ENCODE results near the gene NRG3.

NRG3 gene

GRCh38 chr10:82289945-82290344 is 415.0 kb downstream of the NRG3 start:
- Histone ChIP-seq H3K9me3 (ENCODE audit: control insufficient read depth, low read depth, low read length) (no peaks in the 10 kb centered on the region), H3K36me3 (ENCODE audit: control insufficient read depth, low read depth, low read length) (no peaks in the 10 kb centered on the region), H3K9ac (ENCODE audit: low read length) (no peak overlapping the region), H3K4me3 (ENCODE audit: low read length) (no peak overlapping the region), H3K4me1 (ENCODE audit: control insufficient read depth, low read depth, low read length) (no peaks in the 10 kb centered on the region), H3K27me3 (ENCODE audit: control insufficient read depth, insufficient read depth, low read length) (no peaks in the 10 kb centered on the region), H3K27ac (ENCODE audit: low read length) (no peak overlapping the region)

- Histone ChIP-seq H3K9me3 (ENCODE audit: control insufficient read depth, low read depth, low read length) (no peaks in the 10 kb centered on the region), H3K27me3 (ENCODE audit: control insufficient read depth, insufficient read depth, low read length) (no peaks in the 10 kb centered on the region), H3K36me3 (ENCODE audit: control insufficient read depth, low read depth, low read length) (no peaks in the 10 kb centered on the region), H3K4me1 (ENCODE audit: control insufficient read depth, low read depth, low read length) (no peaks in the 10 kb centered on the region), H3K4me3 (ENCODE audit: low read length) (no peak overlapping the region), H3K27ac (ENCODE audit: low read length) (no peak overlapping the region), H3K9ac (ENCODE audit: low read length) (no peak overlapping the region)
Observed at GRCh38 chr10:82294874-82295378, 419.9 kb downstream of the NRG3 start.

GRCh38 chr10:82308641-82309040 is 433.6 kb downstream of the NRG3 start:
- no peaks in the 10 kb centered on the region for H3K9me3 ChIP-seq (ENCODE audit: control insufficient read depth, low read depth, low read length)
- H3K4me1 ChIP-seq (ENCODE audit: control insufficient read depth, low read depth, low read length): no peaks in the 10 kb centered on the region
- H3K27me3 ChIP-seq (ENCODE audit: control insufficient read depth, insufficient read depth, low read length): no peaks in the 10 kb centered on the region
- H3K27ac ChIP-seq (ENCODE audit: low read length): no peak overlapping the region
- H3K36me3 ChIP-seq (ENCODE audit: control insufficient read depth, low read depth, low read length): no peaks in the 10 kb centered on the region
- H3K4me3 ChIP-seq (ENCODE audit: low read length): no peak overlapping the region
- no peak overlapping the region for H3K9ac ChIP-seq (ENCODE audit: low read length)

- Histone ChIP-seq H3K36me3 (ENCODE audit: control insufficient read depth, low read depth, low read length) (no peaks in the 10 kb centered on the region), H3K9me3 (ENCODE audit: control insufficient read depth, low read depth, low read length) (no peaks in the 10 kb centered on the region), H3K27me3 (ENCODE audit: control insufficient read depth, insufficient read depth, low read length) (no peaks in the 10 kb centered on the region), H3K27ac (ENCODE audit: low read length) (no peak overlapping the region), H3K9ac (ENCODE audit: low read length) (no peak overlapping the region), H3K4me3 (ENCODE audit: low read length) (no peak overlapping the region), H3K4me1 (ENCODE audit: control insufficient read depth, low read depth, low read length) (no peaks in the 10 kb centered on the region)
Observed at GRCh38 chr10:82310839-82311238, 435.8 kb downstream of the NRG3 start.

- no peaks in the 10 kb centered on the region for H3K27me3 ChIP-seq (ENCODE audit: control insufficient read depth, insufficient read depth, low read length)
- H3K4me1 ChIP-seq (ENCODE audit: control insufficient read depth, low read depth, low read length): no peaks in the 10 kb centered on the region
- no peaks in the 10 kb centered on the region for H3K36me3 ChIP-seq (ENCODE audit: control insufficient read depth, low read depth, low read length)
- no peak overlapping the region for H3K27ac ChIP-seq (ENCODE audit: low read length)
- no peak overlapping the region for H3K9ac ChIP-seq (ENCODE audit: low read length)
- no peaks in the 10 kb centered on the region for H3K9me3 ChIP-seq (ENCODE audit: control insufficient read depth, low read depth, low read length)
- H3K4me3 ChIP-seq (ENCODE audit: low read length): no peak overlapping the region
Observed at GRCh38 chr10:82313401-82313800, 438.4 kb downstream of the NRG3 start.

GRCh38 chr10:82318534-82318933 is 443.5 kb downstream of the NRG3 start:
- H3K9ac ChIP-seq (ENCODE audit: low read length): no peak overlapping the region
- H3K9me3 ChIP-seq (ENCODE audit: control insufficient read depth, low read depth, low read length): no peaks in the 10 kb centered on the region
- no peak overlapping the region for H3K27ac ChIP-seq (ENCODE audit: low read length)
- H3K27me3 ChIP-seq (ENCODE audit: control insufficient read depth, insufficient read depth, low read length): no peaks in the 10 kb centered on the region
- peaks cover 4% of the 10 kb centered on the region for H3K4me1 ChIP-seq (ENCODE audit: control insufficient read depth, low read depth, low read length)
- no peaks in the 10 kb centered on the region for H3K36me3 ChIP-seq (ENCODE audit: control insufficient read depth, low read depth, low read length)
- H3K4me3 ChIP-seq (ENCODE audit: low read length): no peak overlapping the region

DNA sequence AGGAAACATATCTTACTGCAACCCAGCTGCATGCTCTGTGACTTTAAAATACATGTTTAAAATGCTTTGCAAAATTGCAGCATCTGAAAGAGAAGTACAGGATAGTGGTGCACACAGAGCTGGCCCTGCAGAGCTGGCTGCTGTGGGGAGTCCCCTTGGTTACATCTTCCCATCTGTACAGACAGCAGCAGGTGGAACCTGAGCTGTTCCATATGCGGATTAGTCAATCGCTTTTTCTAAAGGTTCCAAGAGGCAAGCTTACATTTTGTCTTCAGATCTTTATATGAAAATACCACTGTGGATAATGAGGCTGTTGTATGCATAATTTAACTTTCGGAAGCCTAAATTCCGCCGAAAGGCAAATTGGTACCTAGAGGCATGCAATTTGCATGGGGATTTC is 444.1 kb downstream of the NRG3 start:
- Histone ChIP-seq H3K36me3 (ENCODE audit: control insufficient read depth, low read depth, low read length) (no peaks in the 10 kb centered on the region), H3K27ac (ENCODE audit: low read length) (no peak overlapping the region), H3K9me3 (ENCODE audit: control insufficient read depth, low read depth, low read length) (no peaks in the 10 kb centered on the region), H3K4me3 (ENCODE audit: low read length) (no peak overlapping the region), H3K9ac (ENCODE audit: low read length) (no peak overlapping the region), H3K4me1 (ENCODE audit: control insufficient read depth, low read depth, low read length) (peaks cover 4% of the 10 kb centered on the region), H3K27me3 (ENCODE audit: control insufficient read depth, insufficient read depth, low read length) (no peaks in the 10 kb centered on the region)

- Histone ChIP-seq H3K4me3 (ENCODE audit: low read length) (no peak overlapping the region), H3K4me1 (ENCODE audit: control insufficient read depth, low read depth, low read length) (peaks cover 4% of the 10 kb centered on the region), H3K9ac (ENCODE audit: low read length) (no peak overlapping the region), H3K9me3 (ENCODE audit: control insufficient read depth, low read depth, low read length) (no peaks in the 10 kb centered on the region), H3K27ac (ENCODE audit: low read length) (no peak overlapping the region), H3K27me3 (ENCODE audit: control insufficient read depth, insufficient read depth, low read length) (no peaks in the 10 kb centered on the region), H3K36me3 (ENCODE audit: control insufficient read depth, low read depth, low read length) (no peaks in the 10 kb centered on the region)
Observed at GRCh38 chr10:82319562-82319961, 444.6 kb downstream of the NRG3 start.

DNA sequence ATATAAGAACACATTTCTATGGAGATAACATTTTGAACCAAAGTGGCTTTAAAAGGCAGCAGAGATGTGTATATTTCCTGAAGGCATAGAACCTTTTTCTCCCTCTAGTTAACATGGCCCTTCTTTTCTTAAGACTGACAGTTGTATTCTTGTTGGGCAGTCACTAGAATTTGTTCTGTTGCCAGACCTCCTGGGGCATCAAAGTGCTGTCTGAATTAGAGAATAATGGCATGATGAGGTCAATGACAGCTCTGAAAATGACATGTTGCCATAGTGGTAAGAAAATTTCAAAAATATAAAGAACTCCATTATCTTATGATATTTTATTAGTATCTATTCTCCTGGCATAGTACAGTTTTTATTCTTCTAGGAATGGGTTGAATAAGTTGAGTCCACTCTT is 446.7 kb downstream of the NRG3 start:
- H3K9me3 ChIP-seq (ENCODE audit: control insufficient read depth, low read depth, low read length): no peaks in the 10 kb centered on the region
- no peaks in the 10 kb centered on the region for H3K27me3 ChIP-seq (ENCODE audit: control insufficient read depth, insufficient read depth, low read length)
- no peak overlapping the region for H3K27ac ChIP-seq (ENCODE audit: low read length)
- H3K9ac ChIP-seq (ENCODE audit: low read length): no peak overlapping the region
- H3K4me1 ChIP-seq (ENCODE audit: control insufficient read depth, low read depth, low read length): peaks cover 4% of the 10 kb centered on the region
- H3K4me3 ChIP-seq (ENCODE audit: low read length): no peak overlapping the region
- H3K36me3 ChIP-seq (ENCODE audit: control insufficient read depth, low read depth, low read length): no peaks in the 10 kb centered on the region

DNA sequence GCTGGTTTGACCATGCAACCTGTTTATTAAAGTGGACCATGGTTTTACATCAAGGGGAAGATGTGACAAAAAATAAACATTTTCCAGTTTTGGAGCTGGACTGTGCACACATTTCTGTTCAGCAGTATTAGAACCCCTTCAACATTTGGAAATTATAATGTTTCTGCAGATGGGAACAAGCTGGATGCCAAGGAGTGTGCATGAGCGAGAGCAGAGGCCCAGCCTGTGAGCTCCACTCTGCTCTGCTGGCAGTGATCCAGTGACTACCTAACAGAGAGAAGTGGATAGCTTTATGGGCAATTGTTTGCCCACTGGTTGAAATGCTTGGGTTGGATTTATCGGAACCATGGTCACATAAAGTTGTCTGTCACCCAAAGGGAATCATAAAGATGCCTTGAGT is 456.7 kb downstream of the NRG3 start:
- H3K36me3 ChIP-seq (ENCODE audit: control insufficient read depth, low read depth, low read length): no peaks in the 10 kb centered on the region
- no peaks in the 10 kb centered on the region for H3K9me3 ChIP-seq (ENCODE audit: control insufficient read depth, low read depth, low read length)
- H3K27ac ChIP-seq (ENCODE audit: low read length): no peak overlapping the region
- H3K4me1 ChIP-seq (ENCODE audit: control insufficient read depth, low read depth, low read length): no peaks in the 10 kb centered on the region
- H3K4me3 ChIP-seq (ENCODE audit: low read length): no peak overlapping the region
- H3K9ac ChIP-seq (ENCODE audit: low read length): no peak overlapping the region
- H3K27me3 ChIP-seq (ENCODE audit: control insufficient read depth, insufficient read depth, low read length): no peaks in the 10 kb centered on the region

GRCh38 chr10:82335831-82336230 is 460.8 kb downstream of the NRG3 start:
- no peaks in the 10 kb centered on the region for H3K9me3 ChIP-seq (ENCODE audit: control insufficient read depth, low read depth, low read length)
- H3K4me1 ChIP-seq (ENCODE audit: control insufficient read depth, low read depth, low read length): no peaks in the 10 kb centered on the region

GRCh38 chr10:82340166-82340565 is 465.2 kb downstream of the NRG3 start:
- H3K4me3 ChIP-seq (ENCODE audit: low read length): no peak overlapping the region
- H3K36me3 ChIP-seq (ENCODE audit: control insufficient read depth, low read depth, low read length): no peaks in the 10 kb centered on the region
- no peaks in the 10 kb centered on the region for H3K4me1 ChIP-seq (ENCODE audit: control insufficient read depth, low read depth, low read length)
- no peaks in the 10 kb centered on the region for H3K9me3 ChIP-seq (ENCODE audit: control insufficient read depth, low read depth, low read length)
- H3K27me3 ChIP-seq (ENCODE audit: control insufficient read depth, insufficient read depth, low read length): no peaks in the 10 kb centered on the region
- no peak overlapping the region for H3K27ac ChIP-seq (ENCODE audit: low read length)
- H3K9ac ChIP-seq (ENCODE audit: low read length): no peak overlapping the region

More at GRCh38 chr10:82335831-82336230, 460.8 kb downstream of the NRG3 start:
- no peak overlapping the region for H3K9ac ChIP-seq (ENCODE audit: low read length)
- H3K4me3 ChIP-seq (ENCODE audit: low read length): no peak overlapping the region
- H3K27ac ChIP-seq (ENCODE audit: low read length): no peak overlapping the region
- no peaks in the 10 kb centered on the region for H3K27me3 ChIP-seq (ENCODE audit: control insufficient read depth, insufficient read depth, low read length)
- H3K36me3 ChIP-seq (ENCODE audit: control insufficient read depth, low read depth, low read length): no peaks in the 10 kb centered on the region

Measured in iPS-18a (cell line).